ENCODE data around the gene UBXN10. TPM values are rescaled to one million over a fixed set of nuclear protein-coding genes. Genes with fewer than 3 reads are reported as not detected.

UBXN10 gene
- total and polyA plus RNA-seq, 2 of the 8 experiments (the other 6 are each of a cell fraction or from before 2014, with no cell fraction given) = 0.43 to 0.68 TPM

DNA sequence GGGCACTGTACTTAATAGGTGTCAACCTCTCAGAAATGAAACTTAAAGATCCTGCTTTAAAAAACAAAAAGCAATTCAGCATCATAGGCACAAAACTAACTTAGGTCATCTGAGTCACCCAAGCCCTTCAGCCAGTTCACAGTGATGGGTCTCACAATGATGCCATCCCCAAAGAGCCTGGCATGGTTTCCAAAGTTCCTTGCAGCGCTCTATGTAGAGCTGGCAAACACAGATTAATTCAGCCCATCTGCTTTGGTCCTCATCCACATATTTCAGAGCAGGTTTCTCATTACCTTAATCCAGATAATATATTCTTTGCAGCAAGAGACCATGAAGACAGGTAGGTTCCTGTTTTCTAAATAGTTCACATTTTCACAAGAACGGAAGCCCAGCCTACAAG is 15.1 kb downstream of the UBXN10 start (continued):
- no peak for TF ChIP-seq POU5F1 (IDR thresholded peaks at IDR 0.05; ENCODE audit: low read depth, low read length)
- TF ChIP-seq SIRT6 (IDR thresholded peaks at IDR 0.05; ENCODE audit: low read length) = no peak
- TF ChIP-seq, protein P1, sequence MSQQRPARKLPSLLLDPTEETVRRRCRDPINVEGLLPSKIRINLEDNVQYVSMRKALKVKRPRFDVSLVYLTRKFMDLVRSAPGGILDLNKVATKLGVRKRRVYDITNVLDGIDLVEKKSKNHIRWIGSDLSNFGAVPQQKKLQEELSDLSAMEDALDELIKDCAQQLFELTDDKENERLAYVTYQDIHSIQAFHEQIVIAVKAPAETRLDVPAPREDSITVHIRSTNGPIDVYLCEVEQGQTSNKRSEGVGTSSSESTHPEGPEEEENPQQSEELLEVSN (IDR thresholded peaks at IDR 0.05) = no peak
